GM18873 (cell line): Measurements from ENCODE around the gene ARHGEF38.
"Not testable (repeated sequence)": the region's sequence is repeated elsewhere in the genome, so short reads cannot be mapped to it uniquely, and the experiment has no call there.

Source experiments
- ATAC-seq: cut with Tn5 transposase; IDR thresholded peaks from one replicate; pipeline ENCODE4 v1.9.1; 2021; ENCODE audit warnings: mild to moderate bottlenecking, moderate library complexity, moderate number of reproducible peaks; ENCODE audit not compliant: unreplicated experiment, low FRiP score

ARHGEF38 gene

DNA sequence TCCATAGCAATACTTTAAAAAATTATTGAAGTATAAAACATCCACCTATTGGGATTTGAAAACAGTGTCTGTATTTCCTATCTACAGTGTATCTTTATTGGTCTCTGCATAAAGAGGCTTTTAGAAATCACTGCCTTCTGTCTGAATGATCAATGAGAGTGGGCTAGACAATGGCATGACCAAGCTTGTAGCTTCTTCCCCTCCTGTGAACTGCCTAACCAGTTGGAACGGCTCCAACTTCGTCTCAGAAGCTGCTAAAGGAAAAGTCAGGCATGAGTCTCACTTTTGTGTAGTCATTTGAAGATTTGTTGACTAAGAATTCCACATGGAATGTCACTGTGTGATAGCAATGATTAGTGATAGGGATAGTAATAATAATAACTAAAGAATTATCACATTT lies 91.8 kb downstream of the ARHGEF38 start:
- ATAC-seq, result no peak

DNA sequence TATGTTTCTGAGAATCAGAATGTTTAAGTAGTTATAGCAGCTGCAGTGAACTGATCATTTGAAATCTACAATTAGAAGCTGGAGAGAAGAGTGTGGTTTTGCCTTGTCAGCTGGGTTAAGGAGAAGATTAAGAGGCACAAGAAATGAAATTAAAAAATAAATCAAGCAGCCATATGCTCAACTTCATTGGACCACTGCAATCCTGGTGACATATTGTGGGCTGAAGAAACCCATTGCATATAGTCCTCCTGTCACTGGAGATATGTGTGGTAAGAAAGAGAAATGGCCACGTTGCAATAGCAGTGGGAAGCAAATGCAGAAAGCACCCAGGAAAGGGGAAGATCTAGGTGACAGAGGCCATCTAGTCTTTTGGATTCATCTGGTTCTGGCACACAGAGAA lies 93.0 kb downstream of the ARHGEF38 start:
- ATAC-seq, result no peak

DNA sequence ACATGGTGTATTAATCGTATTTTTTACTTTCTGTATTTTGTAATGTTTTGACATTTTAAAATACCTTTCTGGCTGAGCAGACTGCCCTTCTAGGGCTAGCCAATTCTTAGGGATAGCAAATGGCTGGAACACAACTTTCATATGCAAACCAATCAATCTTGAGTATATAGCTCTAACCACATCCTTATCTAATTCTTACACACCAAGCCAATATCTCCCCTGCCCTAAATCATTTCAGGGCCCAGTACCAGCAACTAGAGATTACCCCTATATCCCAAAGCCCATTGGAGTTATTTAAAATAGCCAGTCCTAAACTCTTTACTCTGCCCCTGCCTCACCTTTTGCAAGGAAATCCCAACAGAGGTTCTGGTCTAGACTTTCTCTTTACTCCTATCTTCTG lies 97.8 kb downstream of the ARHGEF38 start:
- no peak for ATAC-seq

DNA sequence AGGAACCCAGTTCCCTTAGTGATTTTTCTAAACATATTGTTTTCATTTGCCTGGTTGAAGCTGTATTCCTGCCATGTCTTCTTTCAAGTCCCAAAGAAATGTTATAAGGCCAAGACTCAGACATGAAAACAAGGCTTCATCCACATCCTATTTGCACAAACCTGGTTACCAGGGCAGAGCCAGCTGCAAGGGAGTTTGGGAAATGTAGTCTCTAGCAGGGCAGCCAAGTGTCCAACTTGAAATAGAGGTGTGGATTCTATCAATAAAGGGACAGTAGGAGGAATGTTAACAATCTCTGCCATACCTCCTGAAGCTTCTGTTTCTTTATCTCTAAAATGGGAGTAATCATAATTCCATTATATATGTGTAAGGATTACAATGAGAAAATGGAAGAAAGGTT lies 99.5 kb downstream of the ARHGEF38 start:
- ATAC-seq, result no peak

DNA sequence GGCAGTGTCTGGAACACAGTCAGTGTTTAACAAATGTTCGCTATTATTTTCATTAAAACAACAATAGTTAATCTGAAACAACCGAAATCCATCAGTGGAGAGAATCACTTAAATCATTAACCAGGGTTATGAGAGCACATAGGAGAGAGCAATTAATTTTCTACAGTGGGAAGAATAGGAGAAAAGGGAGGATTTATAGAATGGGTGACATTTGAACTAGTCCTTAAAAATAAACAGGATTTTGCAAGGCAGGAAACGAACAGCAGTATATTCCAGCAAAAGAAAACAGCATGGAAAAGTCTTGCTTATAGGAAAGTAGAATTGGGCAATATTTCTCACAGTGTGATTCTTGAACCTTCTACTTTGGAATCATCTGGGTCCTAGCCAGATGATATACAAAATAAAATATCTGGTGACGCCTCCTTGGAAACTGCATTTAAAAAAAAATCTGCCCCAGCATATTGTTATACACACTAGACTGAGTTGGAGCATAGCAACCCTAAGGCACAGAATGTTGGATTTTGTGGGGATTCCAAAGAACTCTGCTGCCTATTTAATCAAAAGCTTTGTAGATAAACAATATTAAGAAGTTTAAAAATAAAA lies 100.0 kb downstream of the ARHGEF38 start:
- ATAC-seq, result no peak

DNA sequence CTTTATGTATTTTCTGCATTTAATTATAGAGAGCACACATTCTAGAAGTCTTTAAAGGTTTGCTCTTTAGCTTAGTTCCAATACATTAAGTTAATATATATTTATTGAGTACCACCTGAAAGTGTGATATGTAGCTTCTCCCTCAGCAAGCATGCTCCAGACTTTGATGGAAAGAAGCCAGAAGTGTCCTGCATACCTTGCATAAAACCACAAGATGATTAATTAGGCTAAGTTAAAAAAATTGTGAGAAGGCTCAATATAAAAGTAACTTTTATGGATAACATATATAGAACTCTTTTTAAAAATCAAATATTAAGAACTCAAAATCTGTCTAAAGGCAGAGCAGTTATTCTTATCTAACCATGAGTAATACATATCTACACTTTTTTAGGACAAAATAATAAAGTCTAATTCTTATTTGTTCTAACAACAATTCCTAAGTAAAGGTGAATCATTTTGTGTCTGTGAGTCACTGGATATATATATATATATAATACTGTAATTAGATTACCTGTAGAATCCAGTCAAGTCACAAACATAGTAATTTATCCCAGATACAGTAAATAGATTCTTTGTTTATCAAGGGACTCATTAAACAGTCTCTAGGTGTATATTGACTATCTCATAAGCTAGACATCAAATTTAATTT lies 104.8 kb downstream of the ARHGEF38 start:
- ATAC-seq, result no peak

DNA sequence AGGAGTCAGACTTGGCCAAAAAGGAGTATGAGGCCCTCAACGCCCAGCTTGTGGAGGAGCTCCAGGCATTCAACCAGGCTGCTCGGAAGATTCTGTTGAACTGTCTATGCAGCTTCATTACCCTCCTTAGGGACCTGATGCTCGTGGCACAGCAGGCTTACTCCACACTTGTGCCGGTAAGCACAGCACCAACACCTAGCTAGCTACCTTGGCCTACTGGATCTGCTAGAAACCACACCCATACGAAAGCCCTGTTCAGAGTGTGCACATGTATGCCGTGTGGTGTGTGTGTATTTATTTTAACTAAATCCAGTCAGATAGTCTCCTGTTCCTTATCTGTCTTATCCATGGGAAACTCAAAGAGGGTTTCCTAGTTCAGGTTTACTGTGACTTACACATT lies 106.8 kb downstream of the ARHGEF38 start:
- no peak for ATAC-seq

DNA sequence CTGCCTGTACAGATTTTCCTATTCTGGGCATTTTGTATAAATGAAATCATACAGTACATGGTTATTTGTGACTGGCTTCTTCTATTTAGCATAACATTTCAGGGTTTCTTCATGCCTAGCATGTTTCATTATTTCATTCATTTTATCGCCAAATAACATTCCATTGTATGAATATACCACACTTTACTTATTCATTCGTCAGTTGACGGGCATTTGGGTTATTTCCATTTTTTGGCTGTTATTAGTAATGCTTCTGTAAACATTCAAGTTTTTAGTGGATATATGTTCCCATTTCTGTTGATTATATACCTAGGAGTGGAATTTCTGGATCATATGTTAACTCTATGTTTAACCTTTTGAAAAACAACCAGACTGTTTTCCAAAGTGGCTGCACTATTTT lies 108.6 kb downstream of the ARHGEF38 start:
- no peak for ATAC-seq

DNA sequence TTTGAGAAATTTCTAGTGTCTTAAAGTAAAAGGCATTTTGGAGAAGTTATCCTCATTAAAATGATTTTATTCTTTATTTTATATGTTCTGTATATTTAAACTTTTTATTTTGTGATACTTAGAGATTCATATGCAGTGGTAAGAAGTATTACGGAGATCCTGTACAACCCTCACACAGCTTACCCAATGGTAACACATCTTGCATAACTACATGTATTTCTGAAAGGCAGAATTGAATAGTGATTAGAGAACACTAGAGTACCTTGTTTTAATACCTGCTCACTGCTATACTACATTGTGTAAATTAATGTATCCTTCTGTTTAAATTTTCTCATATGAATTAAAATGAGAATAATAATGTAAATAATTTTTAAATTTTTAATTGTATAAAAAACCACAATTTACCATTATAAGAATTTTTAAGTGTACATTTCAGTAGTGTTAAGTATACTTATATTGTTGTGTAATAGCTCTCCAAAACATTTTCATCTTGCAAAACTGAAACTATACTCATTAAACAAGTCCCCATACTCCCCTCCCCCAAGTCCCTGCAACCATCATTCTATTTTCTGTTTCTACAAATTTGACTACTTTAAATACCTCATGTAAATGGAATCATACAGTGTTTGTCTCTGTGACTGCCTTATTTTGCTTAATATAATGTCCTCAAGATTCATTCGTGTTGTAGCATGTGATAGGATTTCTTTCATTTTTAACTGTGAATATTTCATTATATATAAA lies 110.7 kb downstream of the ARHGEF38 start:
- ATAC-seq, result no peak

DNA sequence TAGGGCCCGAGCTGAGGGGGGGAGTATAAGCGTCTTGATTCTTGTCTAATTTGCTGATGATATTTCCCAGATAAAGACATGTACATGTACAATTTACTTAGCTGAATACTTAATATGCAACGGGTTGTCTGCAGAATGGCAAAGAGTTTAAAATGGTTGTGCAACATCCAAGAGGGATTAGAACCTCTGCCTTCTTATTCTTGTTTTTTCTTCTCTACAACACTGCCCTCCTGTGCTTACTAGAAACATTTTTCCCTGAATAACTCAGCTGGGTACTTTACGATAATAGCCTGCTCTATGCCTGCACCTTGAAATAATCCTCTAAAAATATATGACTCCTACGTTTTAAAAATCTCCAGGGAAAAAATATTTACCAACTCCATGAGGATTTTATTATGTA lies 114.3 kb downstream of the ARHGEF38 start:
- ATAC-seq, result no peak

DNA sequence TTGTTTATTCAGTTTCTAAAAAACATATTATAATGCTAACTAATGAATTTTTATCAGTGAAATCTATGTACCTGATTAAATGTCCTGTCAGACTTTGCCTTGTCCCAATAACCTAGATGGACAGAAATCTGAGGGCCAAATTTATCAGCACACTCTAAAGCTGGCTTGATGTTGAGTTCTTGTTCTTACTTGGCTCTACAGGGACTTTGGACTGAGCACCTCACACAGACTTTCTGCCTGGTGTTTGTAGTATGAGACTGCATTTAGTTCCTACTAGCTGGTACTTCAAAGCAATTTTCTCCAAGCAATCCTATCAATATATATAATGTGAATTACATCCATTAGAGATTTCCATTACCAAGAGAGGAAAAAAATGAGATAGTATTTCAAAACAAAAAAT lies 118.3 kb downstream of the ARHGEF38 start:
- no peak for ATAC-seq

DNA sequence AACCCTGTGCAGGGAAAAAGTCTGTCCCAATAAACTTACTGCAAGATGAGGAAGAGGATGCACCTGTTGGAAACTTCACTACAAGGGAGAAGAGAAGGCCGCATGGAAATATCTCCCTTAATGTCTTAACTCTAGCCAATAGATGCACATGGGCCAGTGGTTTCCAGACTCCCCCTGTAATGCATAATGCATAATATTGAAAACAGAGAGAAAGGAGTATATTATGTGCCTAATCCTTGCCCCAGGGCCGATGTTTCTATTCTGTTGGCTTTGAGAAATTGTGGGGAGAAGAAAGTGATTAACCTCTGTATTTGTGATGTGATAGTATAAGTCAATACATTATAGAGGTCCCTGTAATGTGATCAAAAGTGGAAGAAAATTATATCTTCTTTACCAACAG lies 118.9 kb downstream of the ARHGEF38 start:
- no peak for ATAC-seq

DNA sequence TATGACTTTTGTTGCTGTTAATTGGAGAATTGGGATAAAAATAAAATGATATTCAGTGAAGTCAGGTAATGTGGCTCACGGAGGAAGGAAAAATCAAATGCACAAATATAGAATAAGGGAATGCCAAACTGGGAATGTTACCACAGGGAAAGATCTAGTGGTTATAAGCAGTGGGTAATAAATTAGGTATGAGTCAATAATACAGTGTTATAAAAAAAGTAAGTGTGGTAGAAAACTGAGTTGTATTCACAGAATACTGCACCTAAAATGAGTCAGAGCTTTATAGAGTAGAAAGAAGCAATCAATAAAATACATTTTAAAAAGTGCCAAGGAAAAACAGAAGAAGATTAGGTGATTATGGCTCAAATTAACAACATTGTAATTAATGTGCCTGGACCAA lies 121.6 kb downstream of the ARHGEF38 start:
- no peak for ATAC-seq

DNA sequence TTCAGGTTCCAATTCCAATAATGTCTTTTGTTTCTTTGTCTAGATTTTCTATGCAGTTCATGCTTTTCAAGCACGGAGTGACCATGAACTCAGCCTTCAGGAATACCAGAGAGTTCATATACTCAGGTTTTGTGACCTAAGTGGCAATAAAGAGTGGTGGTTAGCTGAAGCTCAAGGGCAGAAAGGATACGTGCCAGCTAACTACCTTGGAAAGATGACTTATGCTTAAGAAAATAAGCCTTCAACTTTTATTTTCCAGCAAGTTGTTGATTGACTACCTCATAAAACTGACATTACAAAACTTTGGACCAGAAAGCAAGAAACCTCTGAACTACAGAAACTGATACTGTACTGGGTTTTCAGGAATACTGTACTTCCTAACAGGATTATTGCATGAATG lies 125.3 kb downstream of the ARHGEF38 start:
- no peak for ATAC-seq

DNA sequence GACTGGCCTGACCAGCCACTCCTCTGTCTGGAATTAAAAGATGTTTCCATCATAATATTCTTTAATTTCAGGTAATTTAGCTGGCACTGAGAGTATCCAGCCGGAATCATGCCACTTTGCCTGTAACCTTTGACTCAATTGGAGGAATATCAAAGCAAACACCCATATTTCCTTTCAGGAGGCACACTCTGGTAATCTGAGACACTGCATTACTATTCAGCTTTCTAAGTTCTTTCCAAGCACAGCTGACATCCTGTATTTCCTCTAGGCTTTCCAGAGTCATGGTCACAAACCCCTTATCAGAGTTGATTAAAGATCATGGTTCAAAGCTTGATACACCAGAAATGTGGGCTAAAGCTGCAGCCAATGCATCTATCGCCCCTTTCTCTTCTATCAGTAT lies 126.8 kb downstream of the ARHGEF38 start:
- ATAC-seq, result no peak

DNA sequence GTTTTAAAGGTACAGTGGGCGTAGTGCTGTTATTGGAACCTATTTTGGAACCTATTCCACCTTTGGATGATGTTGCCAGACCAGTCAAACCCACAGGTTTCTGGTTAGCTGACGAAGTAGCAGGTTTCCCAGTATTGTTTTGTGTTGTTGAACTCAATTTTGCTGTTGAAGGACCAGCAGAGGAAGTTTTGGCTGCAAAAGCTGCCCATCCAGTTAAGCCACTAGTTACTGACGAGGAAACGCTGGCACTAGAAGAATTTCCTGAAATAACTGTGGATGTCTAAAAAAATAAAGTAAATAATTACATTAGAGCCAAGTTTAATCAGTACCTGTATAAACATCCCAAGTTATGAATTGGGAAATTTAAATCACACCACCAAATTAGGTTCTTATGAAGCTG lies 130.6 kb downstream of the ARHGEF38 start:
- ATAC-seq, result no peak

DNA sequence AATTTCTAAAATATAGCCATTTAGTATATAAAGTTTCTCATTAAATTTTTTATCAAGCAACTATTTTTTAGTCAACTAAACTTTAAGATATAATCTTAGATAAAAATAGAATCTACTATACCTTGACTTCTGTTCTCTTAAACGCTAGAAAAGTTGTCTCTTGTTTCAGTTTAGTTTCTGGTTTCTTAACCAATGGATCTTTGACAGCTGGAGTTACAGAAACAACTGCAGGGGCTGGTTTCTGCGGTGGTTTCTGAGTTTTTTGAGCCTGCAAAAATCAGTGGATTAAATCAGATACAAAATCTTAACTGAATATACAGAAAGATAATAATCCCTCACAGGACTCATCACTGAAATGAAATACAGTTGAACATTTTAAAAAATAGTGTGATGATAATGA lies 134.2 kb downstream of the ARHGEF38 start:
- no peak for ATAC-seq

DNA sequence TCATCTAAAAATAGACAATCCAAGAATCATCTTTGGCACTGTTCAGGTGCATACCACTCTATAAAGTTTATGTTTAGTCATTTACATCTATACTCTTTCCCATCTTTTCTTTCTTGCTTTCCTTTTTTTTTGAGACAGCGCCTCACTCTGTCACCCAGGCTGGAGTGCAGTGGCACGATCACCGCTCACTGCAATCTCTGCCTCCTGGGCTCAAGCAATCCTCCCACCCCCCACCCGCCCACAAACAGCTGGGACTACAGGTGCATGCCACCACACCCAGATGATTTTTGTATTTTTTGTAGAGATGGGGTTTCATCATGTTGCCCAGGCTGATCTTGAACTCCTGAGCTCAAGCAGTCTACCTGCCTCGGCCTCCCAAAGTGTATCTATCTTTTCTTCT lies 142.4 kb downstream of the ARHGEF38 start:
- ATAC-seq, result not testable (repeated sequence)

DNA sequence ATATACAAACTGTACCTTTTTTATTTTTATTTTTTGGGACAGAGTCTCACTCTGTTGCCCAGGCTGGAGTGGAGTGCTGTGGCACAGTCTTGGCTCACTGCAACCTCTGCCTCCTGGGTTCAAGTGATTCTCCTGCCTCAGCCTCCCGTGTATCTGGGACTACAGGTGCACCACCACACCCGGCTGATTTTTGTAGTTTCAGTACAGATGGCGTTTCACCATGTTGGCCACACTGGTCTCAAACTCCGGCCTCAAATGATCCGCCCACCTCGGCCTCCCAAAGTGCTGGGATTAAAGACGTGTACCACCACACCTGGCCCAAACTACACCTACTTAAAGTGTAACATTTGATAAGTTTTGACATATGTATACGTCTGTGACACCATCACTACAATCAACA lies 143.4 kb downstream of the ARHGEF38 start:
- ATAC-seq, result not testable (repeated sequence)

DNA sequence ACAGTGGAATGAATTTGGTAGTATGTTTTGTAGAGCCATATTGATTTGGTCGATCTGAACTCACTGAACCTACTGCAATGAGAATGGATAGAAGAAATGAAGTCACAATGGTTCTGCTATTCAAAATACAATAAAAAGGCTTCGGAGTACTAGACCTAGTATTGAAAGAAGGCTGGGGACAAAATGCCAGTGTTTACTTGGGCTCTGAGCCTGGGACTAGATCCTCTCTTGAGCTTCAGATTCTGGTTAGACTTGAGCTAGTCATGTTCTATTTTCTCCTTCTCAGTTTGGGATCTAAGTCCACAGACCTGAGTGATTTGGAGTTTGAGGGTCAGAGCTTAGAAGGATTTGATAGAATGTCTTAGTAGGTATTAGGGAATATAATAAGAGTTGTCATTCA lies 146.2 kb downstream of the ARHGEF38 start:
- no peak for ATAC-seq

DNA sequence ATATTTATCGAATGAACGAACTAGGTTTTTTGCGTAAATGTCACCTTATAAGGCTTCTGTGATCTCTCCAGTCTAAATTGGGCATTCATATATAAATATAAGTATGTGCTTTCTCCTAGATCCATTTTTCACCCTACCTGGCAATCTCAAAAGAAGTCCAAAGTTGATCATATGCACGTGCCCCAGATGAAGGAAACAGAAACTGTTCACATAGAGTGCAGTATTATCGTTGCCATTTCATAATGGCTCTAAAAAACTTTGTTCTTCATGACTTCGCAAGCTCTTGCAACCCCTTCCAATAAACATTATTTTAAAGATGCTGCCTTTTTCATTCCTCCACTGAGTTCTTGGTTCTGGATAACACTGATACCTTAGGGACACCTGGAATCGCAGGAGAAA lies 155.4 kb downstream of the ARHGEF38 start:
- ATAC-seq, result no peak
